GM21717 (cell line): Measurements from ENCODE around the gene CXCR5.

Experiments used
- ATAC-seq: cut with Tn5 transposase; IDR thresholded peaks from one replicate; pipeline ENCODE4 v1.9.1; 2021; ENCODE audit warnings: mild to moderate bottlenecking, moderate library complexity; ENCODE audit not compliant: unreplicated experiment

CXCR5 gene

GRCh38 chr11:118873804-118874203 lies 9.9 kb upstream of the CXCR5 start:
- ATAC-seq = no peak

DNA sequence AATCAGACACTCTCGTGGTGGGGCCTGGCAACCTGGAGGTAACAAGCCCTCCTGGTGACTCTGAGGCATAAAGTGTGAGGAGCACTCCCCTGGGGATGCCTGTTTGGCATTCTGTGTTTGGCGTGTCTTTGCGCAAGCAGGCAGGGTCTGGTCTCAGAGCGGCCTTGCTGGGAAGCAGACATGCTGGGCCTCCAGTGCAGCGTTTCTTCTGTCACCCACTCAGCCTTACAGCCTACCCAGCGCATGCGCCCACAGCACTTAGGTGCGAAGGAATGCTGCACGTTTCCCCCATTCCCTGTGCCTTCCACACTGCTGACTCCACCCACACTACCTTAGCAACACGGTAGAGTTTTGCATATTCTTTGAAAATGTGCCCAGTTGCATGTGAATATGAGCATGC lies 7.4 kb upstream of the CXCR5 start:
- ATAC-seq = no peak

DNA sequence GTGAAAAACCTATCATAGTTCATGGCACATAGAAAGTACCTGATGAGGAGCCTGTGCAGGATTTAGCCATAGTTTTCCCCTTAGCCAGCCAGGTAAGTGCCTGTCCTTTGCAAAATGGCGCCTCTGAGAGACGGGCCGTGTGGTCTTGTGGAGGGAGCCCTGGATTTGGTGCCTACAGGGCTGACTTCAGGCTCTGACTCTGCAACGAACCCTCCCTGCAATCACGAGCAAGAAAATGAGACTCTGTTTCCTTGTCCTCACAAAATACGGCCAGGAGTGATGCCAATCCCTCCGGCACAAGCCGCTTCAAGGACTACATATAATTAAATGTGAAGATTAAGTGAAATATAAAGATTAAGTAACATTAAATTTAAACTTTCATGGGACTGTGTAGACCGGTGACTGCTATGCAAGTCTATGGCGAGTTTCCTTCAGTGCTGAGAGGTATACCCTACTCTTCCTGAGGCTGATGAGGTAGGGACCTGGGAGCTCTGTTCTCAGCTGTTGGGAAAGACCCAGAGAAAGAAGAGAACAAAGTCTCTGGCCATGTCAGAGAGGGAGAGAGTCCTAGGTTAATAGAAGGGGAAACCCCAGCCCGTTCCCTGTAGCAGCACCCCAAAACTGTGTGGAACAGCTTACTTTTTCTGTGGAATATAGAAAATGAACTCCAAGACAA lies 6.1 kb upstream of the CXCR5 start:
- no peak for ATAC-seq

- no peak for ATAC-seq
Measured at GRCh38 chr11:118878163-118878563, 5.5 kb upstream of the CXCR5 start.

GRCh38 chr11:118881228-118881627 lies 2.5 kb upstream of the CXCR5 start:
- ATAC-seq = no peak

- no peak for ATAC-seq
Measured at GRCh38 chr11:118882491-118882890, 1.2 kb upstream of the CXCR5 start.

GRCh38 chr11:118883004-118883367 lies 706 bp upstream of the CXCR5 start:
- no peak for ATAC-seq

DNA sequence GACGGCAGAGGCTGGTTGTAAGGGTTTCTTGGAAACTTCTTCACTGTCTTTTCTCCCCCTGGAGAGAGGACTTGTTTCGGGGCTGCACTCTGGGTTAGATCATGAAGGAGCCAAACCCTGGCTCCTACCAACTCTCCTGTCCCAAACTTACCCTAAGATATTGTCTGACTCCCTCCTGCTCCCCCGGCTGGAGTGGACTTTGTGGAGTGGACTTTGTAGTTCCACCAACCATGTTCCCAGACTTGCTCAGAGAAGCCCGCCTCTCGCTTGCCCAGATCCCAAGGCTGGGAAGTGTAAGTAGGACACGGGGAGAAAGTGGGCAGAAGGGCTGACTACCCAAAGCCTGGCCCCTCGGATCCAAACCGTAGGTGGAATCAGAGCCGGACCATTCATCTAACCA lies 1.2 kb downstream of the CXCR5 start:
- no peak for ATAC-seq

DNA sequence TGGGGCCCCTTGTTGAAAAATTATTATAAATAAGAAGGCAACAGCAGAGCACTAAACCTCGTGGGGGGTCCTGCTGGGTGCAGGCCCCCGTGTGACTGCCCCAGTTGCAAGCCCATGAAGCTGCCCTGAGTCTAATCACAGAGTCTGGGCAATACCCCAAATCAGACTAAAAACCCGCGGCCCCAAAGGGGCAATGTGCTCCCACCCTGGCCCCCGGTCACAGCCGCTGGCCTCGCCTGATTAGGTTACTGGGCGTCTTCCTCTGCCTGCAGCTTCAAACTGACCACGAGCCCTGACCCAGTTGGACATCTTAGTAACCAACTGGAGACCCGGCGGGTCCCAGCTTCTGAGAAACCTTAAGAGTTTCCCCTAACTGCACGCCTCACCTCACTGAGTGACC lies 1.6 kb downstream of the CXCR5 start:
- ATAC-seq = no peak

DNA sequence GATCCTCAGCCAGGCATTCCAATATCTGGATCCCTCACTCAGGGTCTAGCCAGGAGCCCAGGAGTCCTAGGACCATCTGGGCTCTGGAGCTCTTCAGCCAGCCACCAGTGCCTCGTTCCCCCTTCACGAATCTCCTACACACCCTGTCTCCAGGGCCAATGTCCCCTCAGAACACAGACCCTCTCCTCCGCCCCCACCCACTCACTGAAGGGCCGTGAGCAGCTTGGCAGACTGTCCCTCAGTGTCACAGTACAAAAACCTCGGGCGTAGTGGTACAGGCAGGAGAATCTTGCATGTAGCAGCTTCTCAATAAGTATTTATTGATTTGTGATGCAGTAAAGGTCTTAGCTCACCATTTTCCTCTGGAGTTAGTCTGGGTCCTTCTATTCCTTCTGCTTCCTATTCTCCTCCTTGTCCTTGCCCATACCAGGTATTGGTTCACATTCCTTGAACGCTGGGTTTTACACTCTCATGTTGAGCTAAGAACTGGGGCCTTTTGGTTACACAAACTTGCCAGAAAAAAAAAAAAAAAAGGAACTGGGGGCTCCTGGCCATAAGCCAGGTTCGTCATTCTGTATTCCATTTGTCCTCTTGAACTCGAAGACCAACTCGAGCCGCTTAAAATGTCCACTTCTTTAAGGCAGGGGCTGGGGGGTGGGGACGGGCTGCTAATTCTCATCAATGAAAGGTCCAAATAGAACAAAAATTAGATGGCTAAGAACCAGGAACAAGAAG lies 2.3 kb downstream of the CXCR5 start:
- ATAC-seq = no peak

- ATAC-seq = no peak
Measured at GRCh38 chr11:118886681-118887111, 3.0 kb downstream of the CXCR5 start.

GRCh38 chr11:118887206-118887605 lies 3.5 kb downstream of the CXCR5 start:
- ATAC-seq = no peak

- no peak for ATAC-seq
Measured at GRCh38 chr11:118888398-118888797, 4.7 kb downstream of the CXCR5 start.

- no peak for ATAC-seq
Measured at GRCh38 chr11:118889797-118890196, 6.1 kb downstream of the CXCR5 start.

GRCh38 chr11:118892514-118892913 lies 8.8 kb downstream of the CXCR5 start:
- no peak for ATAC-seq

- ATAC-seq = no peak
Measured at GRCh38 chr11:118892964-118893363, 9.3 kb downstream of the CXCR5 start.

DNA sequence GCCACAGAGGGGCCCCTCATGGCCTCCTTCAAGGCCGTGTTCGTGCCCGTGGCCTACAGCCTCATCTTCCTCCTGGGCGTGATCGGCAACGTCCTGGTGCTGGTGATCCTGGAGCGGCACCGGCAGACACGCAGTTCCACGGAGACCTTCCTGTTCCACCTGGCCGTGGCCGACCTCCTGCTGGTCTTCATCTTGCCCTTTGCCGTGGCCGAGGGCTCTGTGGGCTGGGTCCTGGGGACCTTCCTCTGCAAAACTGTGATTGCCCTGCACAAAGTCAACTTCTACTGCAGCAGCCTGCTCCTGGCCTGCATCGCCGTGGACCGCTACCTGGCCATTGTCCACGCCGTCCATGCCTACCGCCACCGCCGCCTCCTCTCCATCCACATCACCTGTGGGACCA lies 10.0 kb downstream of the CXCR5 start:
- ATAC-seq = no peak

GRCh38 chr11:118894192-118894591 lies 10.5 kb downstream of the CXCR5 start:
- no peak for ATAC-seq

DNA sequence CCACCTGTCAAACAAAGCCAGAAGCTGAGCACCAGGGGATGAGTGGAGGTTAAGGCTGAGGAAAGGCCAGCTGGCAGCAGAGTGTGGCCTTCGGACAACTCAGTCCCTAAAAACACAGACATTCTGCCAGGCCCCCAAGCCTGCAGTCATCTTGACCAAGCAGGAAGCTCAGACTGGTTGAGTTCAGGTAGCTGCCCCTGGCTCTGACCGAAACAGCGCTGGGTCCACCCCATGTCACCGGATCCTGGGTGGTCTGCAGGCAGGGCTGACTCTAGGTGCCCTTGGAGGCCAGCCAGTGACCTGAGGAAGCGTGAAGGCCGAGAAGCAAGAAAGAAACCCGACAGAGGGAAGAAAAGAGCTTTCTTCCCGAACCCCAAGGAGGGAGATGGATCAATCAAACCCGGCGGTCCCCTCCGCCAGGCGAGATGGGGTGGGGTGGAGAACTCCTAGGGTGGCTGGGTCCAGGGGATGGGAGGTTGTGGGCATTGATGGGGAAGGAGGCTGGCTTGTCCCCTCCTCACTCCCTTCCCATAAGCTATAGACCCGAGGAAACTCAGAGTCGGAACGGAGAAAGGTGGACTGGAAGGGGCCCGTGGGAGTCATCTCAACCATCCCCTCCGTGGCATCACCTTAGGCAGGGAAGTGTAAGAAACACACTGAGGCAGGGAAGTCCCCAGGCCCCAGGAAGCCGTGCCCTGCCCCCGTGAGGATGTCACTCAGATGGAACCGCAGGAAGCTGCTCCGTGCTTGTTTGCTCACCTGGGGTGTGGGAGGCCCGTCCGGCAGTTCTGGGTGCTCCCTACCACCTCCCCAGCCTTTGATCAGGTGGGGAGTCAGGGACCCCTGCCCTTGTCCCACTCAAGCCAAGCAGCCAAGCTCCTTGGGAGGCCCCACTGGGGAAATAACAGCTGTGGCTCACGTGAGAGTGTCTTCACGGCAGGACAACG lies 11.7 kb downstream of the CXCR5 start:
- peak; percentile 44 for ATAC-seq

GRCh38 chr11:118896472-118896913 lies 12.8 kb downstream of the CXCR5 start:
- no peak for ATAC-seq

GRCh38 chr11:118896921-118897591 lies 13.4 kb downstream of the CXCR5 start:
- no peak for ATAC-seq
